Thyroid gland (tissue), 4 donors: ENCODE data around the gene HAVCR1.

Experiments used
- CTCF ChIP-seq, 6 experiments: fragments of 200-600 bp in 3 of 6; fragments of 450-650 bp in 3 of 6; sonication (generic) in 3 of 6; IDR thresholded peaks; one replicate each; pipeline ENCODE4 v1.5.1; 2016 to 2019; ENCODE audit warnings: antibody characterized with exemption in 6 of 6, mild to moderate bottlenecking in 2 of 6, inconsistent platforms in 1 of 6, moderate library complexity in 1 of 6
- POLR2A ChIP-seq, 2 donors: fragments of 450-650 bp; IDR thresholded peaks; one replicate each; pipeline ENCODE4 v1.6.1; 2017; ENCODE audit warnings: antibody characterized with exemption in 2 of 2, mild to moderate bottlenecking in 2 of 2, moderate library complexity in 1 of 2

- TF ChIP-seq CTCF (IDR thresholded peaks at IDR 0.05) (no peak), POLR2A (IDR thresholded peaks at IDR 0.05) (no peak)
Observed at GRCh38 chr5:157107508-157107907, 48.6 kb upstream of the HAVCR1 start.
